Ishikawa (cell line): ENCODE results near the gene DIS3L2.

Experiments
- FOXM1 ChIP-seq: IDR thresholded peaks from 2 replicates; pipeline ENCODE4 v1.6.1; 2012; ENCODE audit warnings: low read depth, borderline replicate concordance
- NFIC ChIP-seq: IDR thresholded peaks from 2 replicates; pipeline ENCODE4 v1.6.1; 2012
- RAD21 ChIP-seq: IDR thresholded peaks from 2 replicates; pipeline ENCODE4 v1.6.1; 2012; ENCODE audit warnings: low read depth
- TEAD4 ChIP-seq: IDR thresholded peaks from 2 replicates; pipeline ENCODE4 v1.6.1; 2012
- ZBTB7A ChIP-seq: IDR thresholded peaks from 2 replicates; pipeline ENCODE4 v1.6.1; 2012; ENCODE audit warnings: low read depth
- TF ChIP-seq, protein P1 (sequence below): IDR thresholded peaks from 2 replicates; pipeline ENCODE4 v1.6.1; 2012; ENCODE audit warnings: low read depth, mild to moderate bottlenecking

GRCh38 chr2:232304236-232304635 lies 342.7 kb downstream of the DIS3L2 start:
- TF ChIP-seq NFIC (no peak), ZBTB7A (no peak), TEAD4 (no peak), RAD21 (no peak), FOXM1 (no peak)
- TF ChIP-seq, protein P1, sequence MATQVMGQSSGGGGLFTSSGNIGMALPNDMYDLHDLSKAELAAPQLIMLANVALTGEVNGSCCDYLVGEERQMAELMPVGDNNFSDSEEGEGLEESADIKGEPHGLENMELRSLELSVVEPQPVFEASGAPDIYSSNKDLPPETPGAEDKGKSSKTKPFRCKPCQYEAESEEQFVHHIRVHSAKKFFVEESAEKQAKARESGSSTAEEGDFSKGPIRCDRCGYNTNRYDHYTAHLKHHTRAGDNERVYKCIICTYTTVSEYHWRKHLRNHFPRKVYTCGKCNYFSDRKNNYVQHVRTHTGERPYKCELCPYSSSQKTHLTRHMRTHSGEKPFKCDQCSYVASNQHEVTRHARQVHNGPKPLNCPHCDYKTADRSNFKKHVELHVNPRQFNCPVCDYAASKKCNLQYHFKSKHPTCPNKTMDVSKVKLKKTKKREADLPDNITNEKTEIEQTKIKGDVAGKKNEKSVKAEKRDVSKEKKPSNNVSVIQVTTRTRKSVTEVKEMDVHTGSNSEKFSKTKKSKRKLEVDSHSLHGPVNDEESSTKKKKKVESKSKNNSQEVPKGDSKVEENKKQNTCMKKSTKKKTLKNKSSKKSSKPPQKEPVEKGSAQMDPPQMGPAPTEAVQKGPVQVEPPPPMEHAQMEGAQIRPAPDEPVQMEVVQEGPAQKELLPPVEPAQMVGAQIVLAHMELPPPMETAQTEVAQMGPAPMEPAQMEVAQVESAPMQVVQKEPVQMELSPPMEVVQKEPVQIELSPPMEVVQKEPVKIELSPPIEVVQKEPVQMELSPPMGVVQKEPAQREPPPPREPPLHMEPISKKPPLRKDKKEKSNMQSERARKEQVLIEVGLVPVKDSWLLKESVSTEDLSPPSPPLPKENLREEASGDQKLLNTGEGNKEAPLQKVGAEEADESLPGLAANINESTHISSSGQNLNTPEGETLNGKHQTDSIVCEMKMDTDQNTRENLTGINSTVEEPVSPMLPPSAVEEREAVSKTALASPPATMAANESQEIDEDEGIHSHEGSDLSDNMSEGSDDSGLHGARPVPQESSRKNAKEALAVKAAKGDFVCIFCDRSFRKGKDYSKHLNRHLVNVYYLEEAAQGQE, result no peak
